Raji (cell line): ENCODE measurements around the gene HACE1.

Experiments used
- POLR2A ChIP-seq: IDR thresholded peaks from 2 replicates; pipeline ENCODE4 v1.6.1; 2011; ENCODE audit warnings: low read depth, low read length, control low read depth; ENCODE audit not compliant: insufficient read depth

HACE1 gene

GRCh38 chr6:104768906-104769305 is 90.8 kb downstream of the HACE1 start:
- no peak for TF ChIP-seq POLR2A

GRCh38 chr6:104766595-104766994 is 93.1 kb downstream of the HACE1 start:
- TF ChIP-seq POLR2A, result no peak

GRCh38 chr6:104754788-104755409 is 104.8 kb downstream of the HACE1 start:
- TF ChIP-seq POLR2A, result no peak

- no peak for TF ChIP-seq POLR2A
Measured at GRCh38 chr6:104753251-104753650, 106.5 kb downstream of the HACE1 start.

- TF ChIP-seq POLR2A, result no peak
Measured at GRCh38 chr6:104750449-104750848, 109.3 kb downstream of the HACE1 start.

- TF ChIP-seq POLR2A, result no peak
Measured at GRCh38 chr6:104736545-104736944, 123.2 kb downstream of the HACE1 start.

- TF ChIP-seq POLR2A, result no peak
Measured at GRCh38 chr6:104730450-104730849, 129.3 kb downstream of the HACE1 start.

- TF ChIP-seq POLR2A, result no peak
Measured at GRCh38 chr6:104729433-104729832, 130.3 kb downstream of the HACE1 start.

GRCh38 chr6:104728448-104728847 is 131.3 kb downstream of the HACE1 start:
- no peak for TF ChIP-seq POLR2A

GRCh38 chr6:104718672-104719071 is 141.0 kb downstream of the HACE1 start:
- TF ChIP-seq POLR2A, result no peak

- TF ChIP-seq POLR2A, result no peak
Measured at GRCh38 chr6:104716858-104717257, 142.9 kb downstream of the HACE1 start.

- TF ChIP-seq POLR2A, result no peak
Measured at GRCh38 chr6:104714796-104715195, 144.9 kb downstream of the HACE1 start.

- no peak for TF ChIP-seq POLR2A
Measured at GRCh38 chr6:104713982-104714381, 145.7 kb downstream of the HACE1 start.

- no peak for TF ChIP-seq POLR2A
Measured at GRCh38 chr6:104711371-104711770, 148.3 kb downstream of the HACE1 start.

- TF ChIP-seq POLR2A, result no peak
Measured at GRCh38 chr6:104710543-104711335, 149.0 kb downstream of the HACE1 start.

- TF ChIP-seq POLR2A, result no peak
Measured at GRCh38 chr6:104705916-104706442, 153.7 kb downstream of the HACE1 start.

GRCh38 chr6:104705095-104705707 is 154.5 kb downstream of the HACE1 start:
- no peak for TF ChIP-seq POLR2A

- TF ChIP-seq POLR2A, result no peak
Measured at GRCh38 chr6:104704191-104704590, 155.5 kb downstream of the HACE1 start.
